Activated CD8-positive, alpha-beta memory T cell treated with anti-CD3 and anti-CD28 coated beads for 36 hours (primary cell): ENCODE measurements around the gene HEXB. TPM values are rescaled to one million over a fixed set of nuclear protein-coding genes. Genes with fewer than 3 reads are reported as not detected.
"Not testable (repeated sequence)": the region's sequence is repeated elsewhere in the genome, so short reads cannot be mapped to it uniquely, and the experiment has no call there.

Experiments used
- CTCF ChIA-PET: fragments of 350-600 bp; sonication (Branson Sonifier 250); formaldehyde crosslinking; loops from one replicate; lab custom pipeline; 2021; ENCODE audit warnings: antibody characterized with exemption; lab: Charles Lee
- POLR2A ChIA-PET: fragments of 350-600 bp; sonication (Branson Sonifier 250); formaldehyde crosslinking; loops from one replicate; lab custom pipeline; 2021; ENCODE audit warnings: antibody characterized with exemption; lab: Charles Lee
- total RNA-seq, 2 experiments: library from RNA; stranded (reverse); gene quantifications; one replicate each; pipeline ENCODE4 v1.2.3, GENCODE V29; 2021

HEXB gene
- total RNA-seq, 2 experiments from 2014 or later = 60.6 to 65.0 TPM

DNA sequence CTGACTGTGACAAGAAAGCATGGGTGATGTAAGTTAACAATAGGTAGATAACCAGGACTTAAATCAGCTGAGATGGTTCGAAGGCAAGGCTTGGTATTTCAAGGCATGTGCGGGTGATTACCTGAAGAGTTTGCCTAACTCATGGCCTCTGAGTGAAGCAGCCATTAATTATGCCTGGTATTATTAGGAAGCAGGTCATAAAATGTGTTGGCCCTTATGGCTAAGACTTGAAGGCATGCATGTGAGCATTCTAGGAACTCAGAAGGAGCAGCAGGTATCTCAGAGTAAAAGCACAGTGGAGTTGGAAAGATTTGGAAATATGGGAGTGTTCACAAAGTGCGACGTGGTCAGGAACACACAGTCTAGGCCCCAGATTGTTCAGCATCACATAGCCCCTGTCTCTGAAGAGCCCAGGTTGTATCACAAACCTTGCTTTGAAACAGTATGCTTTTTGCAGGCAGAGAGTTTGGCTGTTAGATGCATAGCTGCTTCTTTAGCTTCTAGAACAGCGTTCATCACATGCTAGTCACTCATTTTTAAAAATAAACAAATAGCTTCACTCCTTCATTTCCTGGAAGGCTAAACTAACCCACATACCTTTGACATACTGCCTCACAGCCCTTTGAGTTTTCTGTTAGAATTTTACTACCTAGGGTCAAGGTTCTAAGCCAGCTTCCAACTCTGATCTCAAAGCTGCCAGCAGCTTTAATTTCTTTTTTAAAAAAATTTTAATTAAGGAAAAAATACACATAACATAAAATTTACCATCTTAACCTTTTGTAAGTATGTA is 2.1 kb downstream of the HEXB start:
- POLR2A ChIA-PET = no interaction called here
- CTCF ChIA-PET = no interaction called here

DNA sequence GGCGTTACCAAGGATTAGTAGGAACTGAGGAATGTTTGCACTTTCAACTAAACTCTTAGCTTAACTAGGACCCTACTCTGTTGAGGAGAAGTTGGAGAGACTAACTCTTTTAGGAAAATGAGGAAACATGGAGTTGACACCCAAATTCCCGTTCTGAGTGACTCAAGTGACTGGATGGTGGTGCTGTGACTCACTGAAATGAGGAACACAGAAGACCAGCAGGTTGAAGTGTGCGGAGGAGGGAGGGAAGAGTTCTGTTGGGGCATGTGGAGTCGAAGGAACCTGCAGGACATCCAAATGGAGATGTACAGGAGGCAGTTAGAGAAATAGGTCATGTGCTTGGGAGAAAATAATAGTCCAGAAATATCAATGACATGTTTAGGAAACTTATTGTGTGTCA is 8.2 kb downstream of the HEXB start:
- ChIA-PET CTCF (no interaction called here), POLR2A (no interaction called here)

DNA sequence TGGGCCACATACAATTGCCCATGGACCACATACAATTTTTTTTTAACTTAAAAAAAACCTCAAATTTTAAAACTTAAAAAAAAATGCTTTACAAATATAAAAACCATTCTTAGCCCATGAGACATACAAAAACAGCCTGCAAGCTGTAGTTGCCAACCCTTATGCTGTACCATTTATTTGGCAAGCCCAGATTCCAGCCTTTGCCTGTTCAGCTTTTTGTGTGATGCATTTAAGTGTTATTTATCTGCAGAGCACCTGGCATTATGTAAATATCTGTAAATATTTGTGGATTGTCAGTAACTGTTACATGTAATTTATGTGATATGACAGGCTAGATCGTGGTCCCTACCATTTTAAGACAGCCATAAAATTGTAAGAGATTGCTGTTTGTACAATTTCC is 32.6 kb downstream of the HEXB start:
- POLR2A ChIA-PET = no interaction called here
- CTCF ChIA-PET = no interaction called here

DNA sequence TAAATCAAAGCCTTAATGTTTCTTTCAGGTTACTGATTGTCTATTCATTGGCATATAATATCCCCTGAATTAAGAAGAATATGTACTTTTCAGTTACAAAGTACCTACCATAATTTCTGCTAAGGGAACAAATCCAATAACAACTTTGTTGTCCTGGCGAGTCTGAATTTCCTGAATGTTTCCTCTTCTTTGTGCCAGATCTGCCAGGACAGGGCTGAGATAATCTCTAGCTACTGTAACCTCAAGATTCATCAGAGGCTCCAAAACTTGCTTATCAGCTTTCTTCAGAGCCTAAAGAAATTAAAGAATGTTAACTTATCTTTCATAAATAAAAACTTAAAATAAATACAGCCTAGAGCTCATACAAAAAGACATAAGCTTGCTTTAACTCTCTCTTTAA is 37.2 kb downstream of the HEXB start:
- CTCF ChIA-PET = interaction anchor here (1.0 kb wide), 1 partner anchor 41 kb away, joined by 3 read pairs; no protein-coding TSS in a partner anchor

DNA sequence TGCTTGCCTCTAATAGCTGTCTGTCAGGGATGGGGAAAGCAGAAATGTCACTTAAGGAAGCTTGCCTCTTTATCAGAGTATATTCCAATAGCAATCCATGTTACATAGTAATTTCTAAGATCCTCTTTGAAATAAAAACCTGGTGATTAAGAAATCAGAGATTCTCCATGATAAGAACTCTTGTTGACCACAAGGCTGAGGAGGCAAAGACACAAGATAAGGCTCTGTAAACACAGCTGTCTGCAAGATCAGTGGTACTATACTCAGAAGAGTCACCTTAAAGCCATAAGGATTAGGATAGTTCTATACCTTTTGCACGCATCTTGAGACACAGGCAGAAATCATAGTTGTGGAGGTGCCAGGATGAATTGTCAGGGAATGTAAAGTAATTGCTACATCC is 40.3 kb downstream of the HEXB start:
- CTCF ChIA-PET = no interaction called here
- POLR2A ChIA-PET = no interaction called here

More for the DNA sequence above, 37.2 kb downstream of the HEXB start:
- POLR2A ChIA-PET = no interaction called here

DNA sequence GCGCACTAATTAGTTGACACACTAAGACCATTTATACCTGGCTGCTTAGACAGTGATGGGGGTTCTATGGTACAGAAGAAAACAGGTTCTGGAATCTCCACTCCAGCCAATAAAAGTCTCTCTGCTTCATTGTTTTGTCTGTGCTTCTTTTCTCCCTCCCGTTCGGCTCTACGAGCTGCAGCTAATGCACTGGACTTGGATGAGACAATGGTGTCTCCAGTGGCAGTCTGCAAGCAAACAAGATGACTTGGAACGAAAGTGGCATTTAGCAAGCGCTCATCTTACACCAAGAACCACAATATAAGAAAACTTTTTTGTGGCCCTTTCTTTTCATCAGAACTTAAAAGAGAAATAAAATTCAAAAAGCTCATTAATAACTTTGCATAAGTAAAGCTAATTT is 51.7 kb downstream of the HEXB start:
- POLR2A ChIA-PET = no interaction called here

DNA sequence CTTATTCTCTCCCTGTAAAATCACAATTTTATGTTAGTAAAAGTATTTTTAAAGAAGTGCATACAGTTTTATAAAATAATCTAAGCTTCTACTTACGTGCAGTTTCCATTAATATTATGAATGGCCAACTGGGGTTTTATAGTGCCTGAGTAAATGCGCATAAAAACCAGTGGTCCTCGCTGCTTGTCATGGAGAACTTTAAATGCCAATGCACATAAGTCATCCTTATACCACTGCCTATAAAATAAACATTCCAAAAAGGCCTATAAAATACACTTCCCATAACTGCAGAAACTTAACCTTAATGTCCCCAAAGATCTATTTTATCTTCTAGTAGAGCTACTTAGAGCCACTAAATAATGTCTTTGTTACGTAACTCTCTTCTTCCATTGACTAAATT is 53.4 kb downstream of the HEXB start:
- CTCF ChIA-PET = no interaction called here
- POLR2A ChIA-PET = no interaction called here

More for the DNA sequence above, 51.7 kb downstream of the HEXB start:
- CTCF ChIA-PET = no interaction called here

DNA sequence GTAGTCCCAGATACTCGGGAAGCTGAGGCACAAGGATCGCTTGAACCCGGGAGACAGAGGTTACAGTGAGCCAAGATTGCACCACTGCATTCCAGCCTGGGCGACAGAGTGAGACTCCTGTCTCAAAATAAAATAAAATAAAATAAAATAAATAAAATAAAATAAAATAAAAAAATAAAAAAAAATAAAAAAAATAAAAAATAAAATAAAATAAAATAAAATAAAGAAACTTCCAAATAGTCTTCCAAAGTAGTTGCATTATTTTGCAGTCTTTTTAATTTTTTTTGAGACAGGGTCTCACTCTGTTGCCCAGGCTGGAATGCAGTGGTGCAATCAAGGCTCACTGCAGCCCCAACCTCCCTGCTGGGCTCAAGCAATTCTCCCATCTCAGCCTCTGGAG is 63.7 kb downstream of the HEXB start:
- CTCF ChIA-PET, POLR2A ChIA-PET: not testable (repeated sequence)

DNA sequence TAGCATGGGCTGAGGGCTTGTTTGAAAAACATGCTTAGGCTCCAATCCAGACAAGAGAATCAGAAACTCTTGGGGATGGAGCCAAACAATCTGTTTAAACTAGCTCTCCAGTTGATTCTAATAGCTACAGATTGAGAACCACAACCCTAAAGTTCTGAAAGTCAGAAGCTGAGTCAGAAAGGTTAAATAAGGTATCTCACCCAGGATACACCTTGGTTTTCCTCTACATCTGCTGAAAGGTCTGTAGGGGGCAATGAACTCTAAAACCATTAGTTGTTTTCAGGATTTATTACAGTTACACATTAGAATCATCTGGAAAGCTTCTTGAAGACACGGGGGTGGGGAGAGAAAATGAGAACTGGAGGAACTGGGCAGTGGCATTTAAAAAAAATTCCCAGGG is 76.2 kb downstream of the HEXB start:
- ChIA-PET CTCF (interaction anchor here (0.9 kb wide), 1 partner anchor 112 kb away, joined by 3 read pairs; no protein-coding TSS in a partner anchor), POLR2A (interaction anchor here (0.7 kb wide), 1 partner anchor 158 kb away, joined by 3 read pairs; no protein-coding TSS in a partner anchor)

DNA sequence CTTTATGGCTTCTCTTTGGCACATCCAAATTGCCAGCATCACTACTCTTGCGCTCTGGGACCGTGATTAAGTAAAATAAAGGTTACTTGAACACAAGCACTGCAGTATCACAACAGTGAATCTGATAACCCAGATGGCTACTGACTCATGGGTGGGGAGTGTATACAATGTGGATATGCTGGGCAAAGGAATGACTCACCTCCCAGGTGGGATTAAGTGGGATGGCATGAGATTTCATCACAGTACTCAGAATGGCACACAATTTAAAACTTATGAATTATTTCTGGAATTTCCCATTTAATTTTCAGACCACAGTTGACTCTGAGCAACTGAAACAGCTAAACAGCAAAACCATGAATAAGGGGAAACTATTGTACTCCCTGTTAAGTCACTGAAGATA is 77.6 kb downstream of the HEXB start:
- ChIA-PET POLR2A (no interaction called here), CTCF (interaction anchor here (1.0 kb wide), 1 partner anchor 287 kb away, joined by 3 read pairs; no protein-coding TSS in a partner anchor)

DNA sequence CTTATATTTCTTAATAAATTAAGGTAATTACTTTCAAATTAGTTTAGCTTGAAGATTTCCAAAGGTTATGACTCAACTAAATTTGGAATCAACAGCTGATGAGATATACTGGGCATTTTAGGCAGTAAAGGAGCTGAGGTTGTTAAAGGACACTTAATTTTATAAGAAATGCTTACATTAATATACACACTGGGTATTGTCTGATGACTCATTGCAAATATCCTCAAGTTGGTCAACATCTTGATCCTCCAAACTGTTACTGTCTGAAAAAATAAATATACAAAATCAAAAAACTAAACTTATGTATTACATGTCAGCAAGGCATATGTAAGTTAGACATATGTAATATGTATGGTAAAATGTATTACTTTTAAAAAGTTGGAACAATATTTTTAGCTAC is 78.5 kb downstream of the HEXB start:
- ChIA-PET CTCF (interaction anchor here (0.8 to 1.0 kb wide), 2 partner anchors 41 to 473 kb away, joined by 3 read pairs; partner anchors contain the start of gene ANKRD31), POLR2A (no interaction called here)

DNA sequence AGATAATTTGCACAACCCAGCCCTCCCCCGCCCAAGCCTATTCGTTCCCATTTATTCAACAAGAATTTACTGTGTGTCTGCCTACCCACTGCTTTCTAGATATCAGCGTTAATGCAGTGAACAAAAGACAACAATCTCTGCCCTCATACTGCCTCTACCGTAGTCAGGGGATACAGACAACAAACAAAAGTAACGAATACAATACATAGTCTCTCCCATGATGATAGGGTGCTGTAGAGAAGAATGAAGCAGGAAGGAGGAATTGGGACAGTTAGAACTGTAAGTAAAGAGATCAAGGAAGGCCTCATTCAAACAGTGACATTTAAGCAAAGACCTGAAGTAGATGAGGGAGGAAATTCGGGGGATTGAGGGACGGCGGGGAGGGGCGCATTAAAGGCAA is 80.2 kb downstream of the HEXB start:
- ChIA-PET POLR2A (no interaction called here), CTCF (no interaction called here)

DNA sequence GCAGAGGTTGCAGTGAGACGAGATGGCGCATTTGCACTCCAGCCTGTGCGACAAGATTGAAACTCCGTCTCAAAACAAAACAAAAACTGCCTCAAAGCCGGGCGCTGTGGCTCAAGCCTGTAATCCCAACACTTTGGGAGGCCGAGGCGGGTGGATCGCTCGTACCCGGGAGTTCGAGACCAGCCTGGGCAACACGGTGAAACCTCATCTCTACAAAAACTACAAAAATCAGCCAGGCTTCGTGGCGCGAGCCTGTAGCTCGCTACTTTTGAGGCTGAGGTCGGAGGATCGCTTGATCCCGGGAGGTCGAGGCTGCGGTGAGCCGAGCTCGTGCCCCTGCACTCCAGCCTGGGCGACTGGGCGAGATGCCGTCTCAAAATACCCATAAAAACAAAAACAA is 80.9 kb downstream of the HEXB start:
- ChIA-PET POLR2A (no interaction called here), CTCF (interaction anchor here (1.2 to 1.3 kb wide), 2 partner anchors 19 to 100 kb away, joined by 3 to 5 read pairs; partner anchors contain the start of gene FAM169A)

DNA sequence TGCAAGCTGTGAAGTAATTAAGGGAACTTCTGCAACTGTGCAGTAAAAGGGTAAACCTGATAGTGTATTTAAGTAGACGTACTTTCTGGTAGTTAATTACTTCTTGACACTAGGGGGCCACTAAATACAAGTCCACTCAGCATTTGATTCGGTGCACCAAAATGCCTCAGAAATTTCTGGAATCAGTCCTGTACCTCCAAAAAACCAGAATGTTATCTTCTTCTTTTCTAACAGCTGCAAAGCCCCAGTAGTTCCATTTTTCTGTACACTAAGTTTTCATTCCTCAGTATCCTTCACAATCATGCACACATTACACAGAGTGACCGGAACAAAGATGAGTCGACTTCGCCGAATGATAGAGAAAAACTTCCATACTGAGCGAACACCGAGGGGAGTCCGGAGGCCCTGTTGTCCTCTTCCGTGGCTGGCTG is 81.4 kb downstream of the HEXB start:
- ChIA-PET POLR2A (no interaction called here), CTCF (interaction anchor here (1.2 to 1.3 kb wide), 3 partner anchors 19 to 286 kb away, joined by 3 to 5 read pairs (median 3); partner anchors contain the start of genes FAM169A and GCNT4)

DNA sequence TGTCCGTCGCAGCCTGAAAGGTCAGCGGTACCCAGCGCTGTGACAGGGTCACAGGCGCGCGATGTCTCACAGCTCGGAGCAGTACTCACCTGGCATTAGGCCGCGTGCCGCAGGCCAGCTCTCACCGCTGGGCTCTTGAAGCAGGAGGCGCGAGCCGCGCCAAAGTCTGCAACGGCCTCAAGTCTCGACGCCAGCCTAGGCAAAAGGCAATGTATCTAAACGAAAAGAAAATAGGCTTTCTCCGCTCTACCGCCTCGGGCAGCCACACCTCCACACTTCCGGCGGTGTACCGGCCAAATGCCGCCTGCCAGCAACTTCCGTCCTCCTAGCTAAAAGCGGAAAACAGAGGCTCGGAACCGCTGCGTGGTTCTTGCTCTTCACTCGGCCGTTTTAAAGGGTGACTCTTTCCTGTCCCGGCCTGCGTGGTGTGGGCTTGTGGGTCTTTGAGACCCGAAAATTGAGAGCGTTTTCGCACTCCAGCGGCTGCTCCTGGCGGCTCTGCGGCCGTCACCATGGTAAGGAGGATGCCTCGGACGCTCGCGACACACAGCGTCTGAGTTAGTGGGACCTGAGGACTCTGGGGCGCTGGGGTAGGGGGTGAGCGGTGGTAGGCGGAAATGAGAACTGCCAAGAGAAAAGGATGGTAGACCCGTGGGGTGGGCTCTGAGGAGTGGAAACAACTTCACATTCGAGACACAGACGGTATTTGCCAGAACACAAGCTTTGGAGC is 82.0 kb downstream of the HEXB start, which contains the start of the genes GFM2 and NSA2:
TSS of gene GFM2 (minus strand) at position 269 of the 730 bp plus-strand sequence. CDS start 3,375 bp downstream, outside the sequence.
TSS of gene NSA2 (plus strand) at position 401 of the 730 bp plus-strand sequence. CDS start at position 513, 112 bp downstream.
- CTCF ChIA-PET = interaction anchor here (1.2 to 1.3 kb wide), 3 partner anchors 20 to 286 kb away, joined by 3 to 5 read pairs (median 3); partner anchors contain the start of genes FAM169A and GCNT4
- POLR2A ChIA-PET = no interaction called here

DNA sequence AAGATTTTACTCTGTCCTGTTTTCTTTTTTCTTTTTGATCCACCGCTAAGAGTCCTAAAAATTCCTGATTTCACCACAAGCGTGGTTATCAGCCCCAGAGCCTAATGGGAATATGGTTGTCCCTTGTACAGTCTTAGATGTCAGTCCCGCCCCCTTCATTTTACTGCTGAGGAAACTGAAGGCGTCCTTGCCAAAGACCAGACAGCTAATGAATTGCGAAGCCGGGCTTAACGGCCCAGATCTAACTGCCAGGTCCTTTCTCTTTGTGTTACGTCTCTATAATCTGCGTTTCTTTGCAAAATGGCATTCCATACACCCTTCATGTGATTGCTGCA is 82.5 kb downstream of the HEXB start:
- ChIA-PET CTCF (interaction anchor here (1.3 kb wide), 1 partner anchor 285 kb away, joined by 3 read pairs; the partner anchor contains the start of gene GCNT4), POLR2A (no interaction called here)
